K562 (cell line): ENCODE data around the gene DROSHA.

ENCODE experiments used
- CC2D1A ChIP-seq: fragments of 450-650 bp; IDR thresholded peaks from 2 replicates; pipeline ENCODE4 v1.6.1; 2017; ENCODE audit warnings: mild to moderate bottlenecking
- EZH2 ChIP-seq: IDR thresholded peaks from 2 replicates; pipeline ENCODE4 v1.6.1; 2012; ENCODE audit warnings: low read depth, mild to moderate bottlenecking, inconsistent platforms, low read length, borderline replicate concordance
- POLR2H ChIP-seq: IDR thresholded peaks from 2 replicates; pipeline ENCODE4 v1.6.1; 2016; ENCODE audit warnings: missing genetic modification characterization, low read depth, mild to moderate bottlenecking, control low read depth, missing compliant biosample characterization, moderate library complexity
- SMARCA4 ChIP-seq: fragments of 450-650 bp; IDR thresholded peaks from 2 replicates; pipeline ENCODE4 v1.6.1; 2016
- SNRNP70 ChIP-seq: fragments of 200-400 bp; formaldehyde crosslinking; optimal IDR thresholded peaks from 2 replicates; pipeline ENCODE3; 2017; ENCODE audit warnings: low read depth, low read length
- TF ChIP-seq, protein P1 (sequence below): fragments of 250-450 bp; sonication (Bioruptor Pico); IDR thresholded peaks from 2 replicates; pipeline ENCODE4 v1.4.0; 2020; ENCODE audit warnings: mild to moderate bottlenecking, moderate library complexity
- TF ChIP-seq, protein P2 (sequence below), 3 experiments: fragments of 200-800 bp in 1 of 3; fragments of 250-450 bp in 1 of 3; fragments of 450-650 bp in 1 of 3; sonication (Bioruptor Pico) in 1 of 3; sonication (Bioruptor generic) in 1 of 3; formaldehyde crosslinking in 1 of 3; IDR thresholded peaks; 2 replicates each; pipeline versions ENCODE4 v1.6.1 to v1.8.0; 2016 to 2022; ENCODE audit warnings: mild to moderate bottlenecking in 2 of 3, missing genetic modification characterization in 2 of 3, missing compliant biosample characterization in 1 of 3, moderate library complexity in 1 of 3

DNA sequence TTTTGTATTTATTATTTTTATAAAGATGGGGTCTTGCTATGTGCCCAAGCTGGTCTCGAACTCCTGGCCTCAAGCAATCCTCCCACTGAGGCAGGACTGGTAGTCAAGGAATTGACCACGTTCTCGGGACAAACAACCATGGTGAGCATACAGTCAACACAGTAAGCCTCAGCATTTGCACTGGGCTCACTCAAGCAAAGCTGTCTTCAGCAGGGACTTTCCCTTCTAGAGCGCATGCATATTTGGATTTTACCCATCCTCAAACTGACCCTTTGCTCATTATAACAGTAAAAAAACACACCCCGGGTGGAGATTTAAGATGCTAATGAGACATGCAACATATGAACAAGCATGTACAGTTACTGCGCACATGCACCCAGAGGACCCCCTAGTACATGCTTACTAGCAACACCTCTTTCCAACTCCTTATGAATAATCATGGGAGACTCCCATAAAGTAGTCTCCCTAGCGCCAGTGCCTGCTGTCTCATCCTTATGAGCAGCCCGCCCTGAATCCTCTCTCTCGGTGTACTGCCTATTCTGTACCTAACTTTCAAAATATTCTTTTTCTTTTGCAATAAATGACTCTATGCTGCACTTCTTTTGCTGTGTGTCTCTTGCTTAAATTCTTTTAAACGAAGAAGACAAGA lies 41.7 kb upstream of the DROSHA start:
- TF ChIP-seq POLR2H (no peak), CC2D1A (no peak), SNRNP70 (no peak), SMARCA4 (no peak), EZH2 (no peak)
- TF ChIP-seq, protein P1, sequence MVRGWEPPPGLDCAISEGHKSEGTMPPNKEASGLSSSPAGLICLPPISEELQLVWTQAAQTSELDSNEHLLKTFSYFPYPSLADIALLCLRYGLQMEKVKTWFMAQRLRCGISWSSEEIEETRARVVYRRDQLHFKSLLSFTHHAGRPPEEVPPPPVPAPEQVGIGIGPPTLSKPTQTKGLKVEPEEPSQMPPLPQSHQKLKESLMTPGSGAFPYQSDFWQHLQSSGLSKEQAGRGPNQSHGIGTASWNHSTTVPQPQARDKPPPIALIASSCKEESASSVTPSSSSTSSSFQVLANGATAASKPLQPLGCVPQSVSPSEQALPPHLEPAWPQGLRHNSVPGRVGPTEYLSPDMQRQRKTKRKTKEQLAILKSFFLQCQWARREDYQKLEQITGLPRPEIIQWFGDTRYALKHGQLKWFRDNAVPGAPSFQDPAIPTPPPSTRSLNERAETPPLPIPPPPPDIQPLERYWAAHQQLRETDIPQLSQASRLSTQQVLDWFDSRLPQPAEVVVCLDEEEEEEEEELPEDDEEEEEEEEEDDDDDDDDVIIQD (CRISPR knock-in tag) = no peak
- TF ChIP-seq, protein P2, sequence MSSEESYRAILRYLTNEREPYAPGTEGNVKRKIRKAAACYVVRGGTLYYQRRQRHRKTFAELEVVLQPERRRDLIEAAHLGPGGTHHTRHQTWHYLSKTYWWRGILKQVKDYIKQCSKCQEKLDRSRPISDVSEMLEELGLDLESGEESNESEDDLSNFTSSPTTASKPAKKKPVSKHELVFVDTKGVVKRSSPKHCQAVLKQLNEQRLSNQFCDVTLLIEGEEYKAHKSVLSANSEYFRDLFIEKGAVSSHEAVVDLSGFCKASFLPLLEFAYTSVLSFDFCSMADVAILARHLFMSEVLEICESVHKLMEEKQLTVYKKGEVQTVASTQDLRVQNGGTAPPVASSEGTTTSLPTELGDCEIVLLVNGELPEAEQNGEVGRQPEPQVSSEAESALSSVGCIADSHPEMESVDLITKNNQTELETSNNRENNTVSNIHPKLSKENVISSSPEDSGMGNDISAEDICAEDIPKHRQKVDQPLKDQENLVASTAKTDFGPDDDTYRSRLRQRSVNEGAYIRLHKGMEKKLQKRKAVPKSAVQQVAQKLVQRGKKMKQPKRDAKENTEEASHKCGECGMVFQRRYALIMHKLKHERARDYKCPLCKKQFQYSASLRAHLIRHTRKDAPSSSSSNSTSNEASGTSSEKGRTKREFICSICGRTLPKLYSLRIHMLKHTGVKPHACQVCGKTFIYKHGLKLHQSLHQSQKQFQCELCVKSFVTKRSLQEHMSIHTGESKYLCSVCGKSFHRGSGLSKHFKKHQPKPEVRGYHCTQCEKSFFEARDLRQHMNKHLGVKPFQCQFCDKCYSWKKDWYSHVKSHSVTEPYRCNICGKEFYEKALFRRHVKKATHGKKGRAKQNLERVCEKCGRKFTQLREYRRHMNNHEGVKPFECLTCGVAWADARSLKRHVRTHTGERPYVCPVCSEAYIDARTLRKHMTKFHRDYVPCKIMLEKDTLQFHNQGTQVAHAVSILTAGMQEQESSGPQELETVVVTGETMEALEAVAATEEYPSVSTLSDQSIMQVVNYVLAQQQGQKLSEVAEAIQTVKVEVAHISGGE (CRISPR knock-in tag; IDR thresholded peaks at IDR 0.05) = no peak
